ENCODE measurements around the gene HOGA1.

DNA sequence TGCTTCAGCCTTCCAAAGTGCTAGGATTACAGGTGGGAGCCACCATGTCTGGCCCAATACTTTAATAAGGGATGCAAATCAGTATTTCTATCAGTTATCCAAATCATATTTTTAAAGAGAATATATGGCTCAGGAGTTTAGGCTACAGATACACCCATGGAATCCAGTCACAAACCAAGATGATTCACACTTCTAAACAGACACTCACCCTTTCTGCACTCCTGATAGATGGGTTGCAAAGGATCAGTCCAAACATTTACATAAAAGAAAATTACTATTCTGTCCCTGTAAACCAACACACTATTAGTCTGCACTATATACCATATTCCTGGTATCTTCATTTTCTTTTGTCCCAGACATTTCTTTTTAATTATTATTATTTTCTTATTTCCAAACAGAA, 46.9 kb downstream of the HOGA1 start:
- TF ChIP-seq CTCF (IDR thresholded peaks at IDR 0.05; ENCODE audit: low read depth, low read length) (no peak), MYC (IDR thresholded peaks at IDR 0.05; ENCODE audit: low read depth, low read length) (no peak), POLR2A (IDR thresholded peaks at IDR 0.05; ENCODE audit: extremely low read depth, insufficient read length) (no peak), MAX (IDR thresholded peaks at IDR 0.05; ENCODE audit: low read depth, low read length) (no peak)
